Stimulated activated memory B cell treated with anti-CD40 and anti-IgM and Interleukin-4, amounts not matched to agents 10 μg/mL and 1 μg/mL and 100 μg/mL, for 72 hours (primary cell): ENCODE data around the gene TRAF6.
"Not testable (repeated sequence)": the region's sequence is repeated elsewhere in the genome, so short reads cannot be mapped to it uniquely, and the experiment has no call there.

Source experiments
- ATAC-seq: fragments of 150-1000 bp; cut with Tn5 transposase; 2 replicates; pipeline ENCODE4 v1.10.0; 2021
- H3K27ac Mint-ChIP-seq: one replicate; pipeline ENCODE4 v1.8.0; 2022; ENCODE audit warnings: mild to moderate bottlenecking, mixed read lengths
- H3K27me3 Mint-ChIP-seq: one replicate; pipeline ENCODE4 v1.8.0; 2022; ENCODE audit warnings: mixed read lengths
- H3K36me3 Mint-ChIP-seq: one replicate; pipeline ENCODE4 v1.8.0; 2022; ENCODE audit warnings: mixed read lengths
- H3K4me1 Mint-ChIP-seq: one replicate; pipeline ENCODE4 v1.8.0; 2022; ENCODE audit warnings: mixed read lengths
- H3K4me3 Mint-ChIP-seq: one replicate; pipeline ENCODE4 v1.8.0; 2022; ENCODE audit warnings: mild to moderate bottlenecking, moderate library complexity, mixed read lengths
- H3K9me3 Mint-ChIP-seq: one replicate; pipeline ENCODE4 v1.8.0; 2022; ENCODE audit warnings: mixed read lengths

TRAF6 gene

GRCh38 chr11:36508743-36509142 is 1.3 kb downstream of the TRAF6 start:
- Mint-ChIP-seq H3K27me3 (no peaks in the 10 kb centered on the region), H3K9me3 (no peaks in the 10 kb centered on the region), H3K4me1 (peaks cover 39% of the 10 kb centered on the region), H3K36me3 (peaks cover 13% of the 10 kb centered on the region), H3K27ac (peak overlapping the region; percentile 98), H3K4me3 (peak overlapping the region; percentile 100)
- no peak for ATAC-seq

GRCh38 chr11:36507824-36508489 is 2.1 kb downstream of the TRAF6 start:
- ATAC-seq = no peak
- Mint-ChIP-seq H3K4me3 (peak overlapping the region; percentile 100), H3K27me3 (no peaks in the 10 kb centered on the region), H3K4me1 (peaks cover 39% of the 10 kb centered on the region), H3K27ac (peak overlapping the region; percentile 98), H3K9me3 (no peaks in the 10 kb centered on the region), H3K36me3 (peaks cover 13% of the 10 kb centered on the region)

- Mint-ChIP-seq H3K9me3 (no peaks in the 10 kb centered on the region), H3K4me3 (no peak overlapping the region), H3K36me3 (peaks cover 16% of the 10 kb centered on the region), H3K27ac (no peak overlapping the region), H3K4me1 (peaks cover 15% of the 10 kb centered on the region), H3K27me3 (no peaks in the 10 kb centered on the region)
- ATAC-seq = no peak
Observed at GRCh38 chr11:36501236-36501635, 8.8 kb downstream of the TRAF6 start.

- H3K9me3 Mint-ChIP-seq = no peaks in the 10 kb centered on the region
- peak overlapping the region; percentile 10 for H3K27ac Mint-ChIP-seq
- H3K4me1 Mint-ChIP-seq = peaks cover 8% of the 10 kb centered on the region
- H3K36me3 Mint-ChIP-seq = peaks cover 10% of the 10 kb centered on the region
- H3K4me3 Mint-ChIP-seq = no peak overlapping the region
- peak; percentile 71 for ATAC-seq
- H3K27me3 Mint-ChIP-seq = no peaks in the 10 kb centered on the region
Observed at GRCh38 chr11:36500315-36500721, 9.8 kb downstream of the TRAF6 start.

- Mint-ChIP-seq H3K4me1 (peaks cover 2% of the 10 kb centered on the region), H3K27me3 (no peaks in the 10 kb centered on the region), H3K9me3 (no peaks in the 10 kb centered on the region), H3K36me3 (peaks cover 7% of the 10 kb centered on the region), H3K4me3 (no peak overlapping the region), H3K27ac (no peak overlapping the region)
- ATAC-seq = no peak
Observed at GRCh38 chr11:36499315-36499714, 10.8 kb downstream of the TRAF6 start.

GRCh38 chr11:36498721-36499120 is 11.4 kb downstream of the TRAF6 start:
- no peak for ATAC-seq
- Mint-ChIP-seq H3K4me3 (no peak overlapping the region), H3K36me3 (peaks cover 7% of the 10 kb centered on the region), H3K4me1 (no peaks in the 10 kb centered on the region), H3K9me3 (no peaks in the 10 kb centered on the region), H3K27me3 (no peaks in the 10 kb centered on the region), H3K27ac (no peak overlapping the region)

- Mint-ChIP-seq H3K36me3 (peaks cover 41% of the 10 kb centered on the region), H3K27ac (peak overlapping the region; percentile 13), H3K27me3 (no peaks in the 10 kb centered on the region), H3K4me1 (peaks cover 5% of the 10 kb centered on the region), H3K4me3 (no peak overlapping the region), H3K9me3 (no peaks in the 10 kb centered on the region)
- ATAC-seq = no peak
Observed at GRCh38 chr11:36493332-36493731, 16.7 kb downstream of the TRAF6 start.

GRCh38 chr11:36492724-36493304 is 17.3 kb downstream of the TRAF6 start:
- Mint-ChIP-seq H3K27me3 (no peaks in the 10 kb centered on the region), H3K36me3 (peaks cover 41% of the 10 kb centered on the region), H3K4me3 (no peak overlapping the region), H3K27ac (peak overlapping the region; percentile 13), H3K9me3 (no peaks in the 10 kb centered on the region), H3K4me1 (peaks cover 10% of the 10 kb centered on the region)
- no peak for ATAC-seq

- H3K27ac Mint-ChIP-seq = no peak overlapping the region
- no peak for ATAC-seq
- H3K4me1 Mint-ChIP-seq = peaks cover 23% of the 10 kb centered on the region
- H3K4me3 Mint-ChIP-seq = no peak overlapping the region
- H3K27me3 Mint-ChIP-seq = no peaks in the 10 kb centered on the region
- no peaks in the 10 kb centered on the region for H3K9me3 Mint-ChIP-seq
- H3K36me3 Mint-ChIP-seq = peaks cover 48% of the 10 kb centered on the region
Observed at GRCh38 chr11:36490026-36490806, 19.9 kb downstream of the TRAF6 start.

GRCh38 chr11:36488096-36488495 is 22.0 kb downstream of the TRAF6 start:
- H3K27ac Mint-ChIP-seq = peak overlapping the region; percentile 54
- peak; percentile 71 for ATAC-seq

GRCh38 chr11:36487619-36488018 is 22.5 kb downstream of the TRAF6 start:
- Mint-ChIP-seq H3K27ac (peak overlapping the region; percentile 54), H3K36me3 (peaks cover 42% of the 10 kb centered on the region), H3K9me3 (no peaks in the 10 kb centered on the region), H3K4me1 (peaks cover 23% of the 10 kb centered on the region), H3K27me3 (no peaks in the 10 kb centered on the region), H3K4me3 (peak overlapping the region; percentile 38)
- no peak for ATAC-seq

More at GRCh38 chr11:36488096-36488495, 22.0 kb downstream of the TRAF6 start:
- H3K27me3 Mint-ChIP-seq = no peaks in the 10 kb centered on the region
- H3K9me3 Mint-ChIP-seq = no peaks in the 10 kb centered on the region
- H3K4me3 Mint-ChIP-seq = peak overlapping the region; percentile 38
- peaks cover 23% of the 10 kb centered on the region for H3K4me1 Mint-ChIP-seq
- H3K36me3 Mint-ChIP-seq = peaks cover 47% of the 10 kb centered on the region

- H3K9me3 Mint-ChIP-seq = no peaks in the 10 kb centered on the region
- no peak overlapping the region for H3K4me3 Mint-ChIP-seq
- H3K4me1 Mint-ChIP-seq = peaks cover 23% of the 10 kb centered on the region
- H3K36me3 Mint-ChIP-seq = peaks cover 26% of the 10 kb centered on the region
- no peaks in the 10 kb centered on the region for H3K27me3 Mint-ChIP-seq
- H3K27ac Mint-ChIP-seq = no peak overlapping the region
- ATAC-seq = no peak
Observed at GRCh38 chr11:36485298-36486002, 24.6 kb downstream of the TRAF6 start.

- ATAC-seq, H3K4me3 Mint-ChIP-seq, H3K9me3 Mint-ChIP-seq, H3K27ac Mint-ChIP-seq, H3K27me3 Mint-ChIP-seq: not testable (repeated sequence)
- Mint-ChIP-seq H3K36me3 (peaks cover 12% of the 10 kb centered on the region), H3K4me1 (peaks cover 15% of the 10 kb centered on the region)
Observed at GRCh38 chr11:36483042-36483441, 27.0 kb downstream of the TRAF6 start.

- no peak for ATAC-seq
- no peak overlapping the region for H3K4me3 Mint-ChIP-seq
- H3K4me1 Mint-ChIP-seq = no peaks in the 10 kb centered on the region
- H3K9me3 Mint-ChIP-seq = no peaks in the 10 kb centered on the region
- peaks cover 5% of the 10 kb centered on the region for H3K36me3 Mint-ChIP-seq
- no peak overlapping the region for H3K27ac Mint-ChIP-seq
- no peaks in the 10 kb centered on the region for H3K27me3 Mint-ChIP-seq
Observed at GRCh38 chr11:36480833-36481232, 29.2 kb downstream of the TRAF6 start.

GRCh38 chr11:36478700-36479329 is 31.3 kb downstream of the TRAF6 start:
- H3K27me3 Mint-ChIP-seq = no peaks in the 10 kb centered on the region
- H3K27ac Mint-ChIP-seq = no peak overlapping the region
- H3K36me3 Mint-ChIP-seq = peaks cover 9% of the 10 kb centered on the region
- H3K9me3 Mint-ChIP-seq = no peaks in the 10 kb centered on the region
- H3K4me3 Mint-ChIP-seq = no peak overlapping the region
- no peaks in the 10 kb centered on the region for H3K4me1 Mint-ChIP-seq
- no peak for ATAC-seq
